GM12864 (cell line): ENCODE results near the gene ERLIN1.
"Not testable (repeated sequence)": the region's sequence is repeated elsewhere in the genome, so short reads cannot be mapped to it uniquely, and the experiment has no call there.

Experiments used
- DNase-seq: peaks from one replicate; pipeline ENCODE4 v3.0.0-alpha.2; 2011; ENCODE audit warnings: low read depth
- H3K4me3 ChIP-seq: 2 replicates; pipeline ENCODE4 v1.5.1; 2011; ENCODE audit warnings: mild to moderate bottlenecking, low read depth, low read length, control low read depth
- TF ChIP-seq, protein P1 (sequence below): IDR thresholded peaks from 2 replicates; pipeline ENCODE4 v1.5.1; 2011; ENCODE audit warnings: low read depth, mild to moderate bottlenecking, moderate library complexity, low read length, control low read depth, inconsistent platforms; ENCODE audit errors: missing control alignments

ERLIN1 gene

DNA sequence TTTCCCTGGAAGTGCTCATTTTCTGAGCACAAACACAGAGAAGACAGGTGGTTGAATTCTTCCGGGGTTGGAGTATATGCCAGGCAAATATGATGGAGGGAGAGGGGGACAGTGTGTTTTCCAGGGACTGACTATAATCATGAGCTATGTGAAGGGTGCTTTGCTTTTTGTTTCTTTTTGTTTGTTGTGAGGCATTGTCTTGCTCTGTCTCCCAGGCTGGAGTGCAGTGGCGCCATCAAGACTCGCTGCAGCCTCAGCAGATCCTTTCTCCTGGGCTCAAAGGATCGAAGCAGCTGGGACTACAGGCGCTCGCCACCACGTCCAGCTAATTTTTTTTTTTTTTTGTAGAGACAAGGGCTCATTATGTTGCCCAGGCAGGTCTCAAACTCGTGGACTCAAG, 56.9 kb downstream of the ERLIN1 start:
- DNase-seq, result no peak
- TF ChIP-seq, protein P1, sequence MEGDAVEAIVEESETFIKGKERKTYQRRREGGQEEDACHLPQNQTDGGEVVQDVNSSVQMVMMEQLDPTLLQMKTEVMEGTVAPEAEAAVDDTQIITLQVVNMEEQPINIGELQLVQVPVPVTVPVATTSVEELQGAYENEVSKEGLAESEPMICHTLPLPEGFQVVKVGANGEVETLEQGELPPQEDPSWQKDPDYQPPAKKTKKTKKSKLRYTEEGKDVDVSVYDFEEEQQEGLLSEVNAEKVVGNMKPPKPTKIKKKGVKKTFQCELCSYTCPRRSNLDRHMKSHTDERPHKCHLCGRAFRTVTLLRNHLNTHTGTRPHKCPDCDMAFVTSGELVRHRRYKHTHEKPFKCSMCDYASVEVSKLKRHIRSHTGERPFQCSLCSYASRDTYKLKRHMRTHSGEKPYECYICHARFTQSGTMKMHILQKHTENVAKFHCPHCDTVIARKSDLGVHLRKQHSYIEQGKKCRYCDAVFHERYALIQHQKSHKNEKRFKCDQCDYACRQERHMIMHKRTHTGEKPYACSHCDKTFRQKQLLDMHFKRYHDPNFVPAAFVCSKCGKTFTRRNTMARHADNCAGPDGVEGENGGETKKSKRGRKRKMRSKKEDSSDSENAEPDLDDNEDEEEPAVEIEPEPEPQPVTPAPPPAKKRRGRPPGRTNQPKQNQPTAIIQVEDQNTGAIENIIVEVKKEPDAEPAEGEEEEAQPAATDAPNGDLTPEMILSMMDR, result no peak

DNA sequence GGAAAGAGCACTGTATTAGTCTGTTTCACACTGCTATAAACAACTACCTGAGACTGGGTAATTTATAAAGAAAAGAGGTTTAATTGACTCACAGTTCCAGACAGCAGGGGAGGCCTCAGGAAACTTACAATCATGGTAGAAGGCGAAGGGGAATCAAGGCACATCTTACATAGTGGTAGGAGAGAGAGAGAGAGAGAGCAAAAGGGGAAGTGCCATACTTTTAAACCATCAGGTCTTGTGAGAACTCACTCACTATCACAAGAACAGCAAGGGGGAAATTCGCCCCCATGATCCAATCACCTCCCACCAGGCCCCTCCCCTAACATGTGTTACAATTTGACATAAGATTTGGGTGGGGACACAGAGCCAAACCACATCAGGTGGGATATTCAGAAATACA, 60.5 kb downstream of the ERLIN1 start:
- DNase-seq, H3K4me3 ChIP-seq: not testable (repeated sequence)

More for the DNA sequence above, 56.9 kb downstream of the ERLIN1 start:
- H3K4me3 ChIP-seq, result no peak overlapping the region

DNA sequence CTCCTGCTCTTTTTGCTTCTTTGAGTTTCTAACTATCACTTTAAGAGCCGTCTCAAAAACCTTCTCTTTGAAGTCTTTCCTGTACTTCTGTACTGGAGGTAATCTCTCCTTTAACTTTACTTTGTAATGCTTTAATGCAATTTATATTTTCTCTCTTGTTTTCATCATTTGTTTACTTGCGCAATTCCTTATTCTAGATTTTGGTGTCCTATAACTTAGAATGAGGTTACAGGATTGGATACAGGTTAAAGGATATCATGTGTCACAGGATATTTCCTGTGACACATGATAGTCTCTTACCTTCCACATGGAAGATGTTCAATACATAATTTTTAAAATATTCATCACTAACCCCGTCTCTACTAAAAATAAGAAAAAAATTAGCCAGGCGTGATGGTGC, 61.7 kb downstream of the ERLIN1 start:
- DNase-seq, result no peak
- no peak overlapping the region for H3K4me3 ChIP-seq
- TF ChIP-seq, protein P1, result no peak

DNA sequence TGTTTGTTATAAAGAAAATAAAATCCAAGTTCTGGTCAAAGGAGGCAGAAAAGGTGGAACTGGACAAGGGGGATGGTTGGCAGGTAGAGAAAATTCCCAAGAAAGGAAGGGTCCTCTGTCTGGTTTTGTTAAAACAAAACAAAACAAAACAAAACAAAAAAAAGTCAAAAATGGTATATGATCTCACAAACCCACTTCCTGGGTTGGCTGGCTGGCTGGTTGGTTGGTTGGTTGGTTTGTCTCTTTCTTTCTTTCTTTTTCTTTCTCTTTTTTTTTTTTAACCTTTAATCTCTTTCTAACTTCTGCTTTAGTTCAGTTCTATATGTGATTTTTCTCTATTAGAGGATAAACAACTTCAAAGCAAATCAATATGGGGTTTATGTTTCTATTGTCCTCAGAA, 63.0 kb downstream of the ERLIN1 start:
- TF ChIP-seq, protein P1, result no peak
- DNase-seq, result no peak
- H3K4me3 ChIP-seq, result no peak overlapping the region

DNA sequence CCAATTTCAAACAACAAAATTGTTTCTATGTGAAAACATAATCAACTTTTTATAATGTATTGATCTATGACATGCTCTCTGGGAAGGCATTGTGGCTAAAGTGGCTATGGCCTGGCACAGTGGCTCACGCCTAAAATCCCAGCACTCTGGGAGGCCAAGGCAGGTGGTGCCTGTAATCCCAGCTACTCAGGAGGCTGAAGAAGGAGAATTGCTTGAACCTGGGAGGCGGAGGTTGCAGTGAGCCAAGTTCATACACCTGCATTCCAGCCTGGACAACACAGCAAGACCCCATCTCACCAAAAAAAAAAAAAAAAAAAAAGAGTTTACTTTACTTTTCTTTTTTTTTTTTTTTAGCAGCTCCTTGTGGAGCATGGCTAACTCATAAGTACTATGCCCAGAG, 65.3 kb downstream of the ERLIN1 start:
- no peak for DNase-seq
- TF ChIP-seq, protein P1, result no peak

DNA sequence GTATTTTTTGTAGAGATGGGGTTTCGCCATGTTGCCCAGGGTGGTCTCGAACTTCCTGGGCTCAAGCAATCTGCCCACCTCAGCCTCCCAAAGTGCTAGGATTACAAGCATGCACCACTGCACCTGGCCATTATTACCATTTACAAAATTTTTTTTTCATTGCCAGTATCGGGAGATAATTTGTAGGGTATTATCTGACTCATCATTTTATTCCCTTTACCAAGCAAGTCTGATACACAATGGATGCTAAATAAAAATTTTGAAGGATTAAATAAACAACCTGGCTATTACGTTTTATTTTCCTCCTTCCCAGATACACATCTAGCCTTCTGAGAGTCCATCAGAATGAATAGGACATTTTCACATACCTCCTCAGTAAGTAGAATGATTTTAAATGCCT, 66.1 kb downstream of the ERLIN1 start:
- DNase-seq, result no peak
- TF ChIP-seq, protein P1, result no peak

More for the DNA sequence above, 65.3 kb downstream of the ERLIN1 start:
- H3K4me3 ChIP-seq, result no peak overlapping the region

DNA sequence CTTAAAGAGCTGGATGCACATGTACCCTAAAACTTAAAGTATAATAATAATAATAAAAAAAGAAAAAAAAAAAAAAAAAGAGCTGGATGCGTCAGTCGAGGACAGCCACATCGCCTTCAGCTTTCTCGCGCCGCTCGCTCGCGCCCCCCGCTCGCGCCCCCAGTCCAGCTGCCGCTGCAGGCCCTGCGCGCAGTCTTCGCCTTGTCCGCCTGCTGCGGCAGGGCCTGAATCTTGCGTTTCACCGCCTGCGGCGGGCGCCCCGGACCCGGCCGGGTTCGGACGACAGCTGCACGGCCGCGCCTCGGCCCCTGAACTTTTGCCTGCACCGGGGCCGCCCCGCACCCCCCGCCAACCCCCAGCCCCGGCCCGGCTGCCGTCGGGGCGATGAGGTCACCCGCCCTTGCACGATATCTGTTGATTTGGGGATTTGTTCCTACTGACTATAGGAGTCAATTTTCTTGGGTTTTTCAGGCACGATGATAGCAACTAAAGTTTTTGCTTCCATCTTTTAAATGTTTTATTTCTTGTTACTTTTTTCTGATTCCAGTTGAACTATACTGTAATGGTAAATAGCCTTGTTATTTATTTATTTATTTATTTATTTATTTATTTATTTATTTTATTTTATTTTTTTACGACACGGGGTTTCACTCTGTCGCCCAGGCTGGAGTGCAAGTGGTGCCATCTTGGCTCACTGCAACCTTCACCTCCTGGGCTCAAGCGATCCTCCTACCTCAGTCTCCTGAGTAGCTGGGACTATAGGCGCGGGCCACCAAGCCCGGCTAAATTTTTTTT, 70.7 kb downstream of the ERLIN1 start:
- TF ChIP-seq, protein P1, result no peak
- DNase-seq, result no peak
- H3K4me3 ChIP-seq, result no peak overlapping the region

More for the DNA sequence above, 66.1 kb downstream of the ERLIN1 start:
- H3K4me3 ChIP-seq, result no peak overlapping the region
